WTC11 (cell line): ENCODE data around the gene ARTN. TPM values are rescaled to one million over a fixed set of nuclear protein-coding genes. Genes with fewer than 3 reads are reported as not detected.

ENCODE experiments used
- ATAC-seq: fragments of 200-7000 bp; cut with Tn5 transposase; 2 replicates; pipeline ENCODE4 v1.10.0; 2021; ENCODE audit warnings: mild to moderate bottlenecking, moderate library complexity
- CTCF ChIA-PET: fragments of 300-600 bp; sonication (Branson Sonifier 250); formaldehyde crosslinking; loops from one replicate; lab custom pipeline; 2021; ENCODE audit warnings: antibody characterized with exemption; lab: Charles Lee
- POLR2A ChIA-PET: fragments of 350-600 bp; sonication (Branson Sonifier 250); formaldehyde crosslinking; loops from one replicate; lab custom pipeline; 2021; ENCODE audit warnings: antibody characterized with exemption; lab: Charles Lee
- DNase-seq: peaks from one replicate; pipeline ENCODE4 v3.0.0; 2021; ENCODE audit warnings: low spot score
- H3K27ac Mint-ChIP-seq: 2 replicates; pipeline ENCODE4 v1.8.0; 2021; ENCODE audit warnings: mixed read lengths
- H3K27me3 Mint-ChIP-seq: 2 replicates; pipeline ENCODE4 v1.8.0; 2021; ENCODE audit warnings: low read depth, mild to moderate bottlenecking, moderate library complexity, mixed read lengths
- H3K36me3 Mint-ChIP-seq: 2 replicates; pipeline ENCODE4 v1.8.0; 2021; ENCODE audit warnings: mixed read lengths
- H3K4me1 Mint-ChIP-seq: 2 replicates; pipeline ENCODE4 v1.8.0; 2022; ENCODE audit warnings: mixed read lengths
- H3K4me3 Mint-ChIP-seq: 2 replicates; pipeline ENCODE4 v1.8.0; 2021; ENCODE audit warnings: mild to moderate bottlenecking, moderate library complexity, mixed read lengths
- H3K9me3 Mint-ChIP-seq: 2 replicates; pipeline ENCODE4 v1.8.0; 2021; ENCODE audit warnings: mixed read lengths
- ATF1 ChIP-seq: sonication (generic); formaldehyde crosslinking; IDR thresholded peaks from 2 replicates; pipeline ENCODE4 v1.8.1; 2023; ENCODE audit warnings: mild to moderate bottlenecking, moderate library complexity, missing genetic modification reagents
- CTCF ChIP-seq: fragments of 200-600 bp; IDR thresholded peaks from 2 replicates; pipeline ENCODE4 v1.8.0; 2022; ENCODE audit warnings: antibody characterized with exemption
- ETV6 ChIP-seq: sonication (generic); formaldehyde crosslinking; IDR thresholded peaks from 2 replicates; pipeline ENCODE4 v1.8.1; 2022; ENCODE audit warnings: mild to moderate bottlenecking, missing genetic modification reagents
- FOXJ3 ChIP-seq: sonication (generic); formaldehyde crosslinking; IDR thresholded peaks from 2 replicates; pipeline ENCODE4 v1.9.0; 2021; ENCODE audit warnings: missing genetic modification reagents, mild to moderate bottlenecking, borderline replicate concordance
- GRHL2 ChIP-seq: fragments of 250-450 bp; sonication (Bioruptor Pico); IDR thresholded peaks from 2 replicates; pipeline ENCODE4 v1.8.0; 2022; ENCODE audit warnings: mild to moderate bottlenecking, moderate library complexity; ENCODE audit not compliant: insufficient replicate concordance, severe bottlenecking
- HMGXB4 ChIP-seq: sonication (generic); formaldehyde crosslinking; IDR thresholded peaks from 2 replicates; pipeline ENCODE4 v1.8.1; 2023; ENCODE audit warnings: mild to moderate bottlenecking, moderate library complexity, missing genetic modification reagents
- MYBL2 ChIP-seq: sonication (generic); formaldehyde crosslinking; IDR thresholded peaks from 2 replicates; pipeline ENCODE4 v1.8.1; 2023; ENCODE audit warnings: mild to moderate bottlenecking, moderate library complexity, missing genetic modification reagents
- NFE2L1 ChIP-seq: sonication (generic); formaldehyde crosslinking; IDR thresholded peaks from 2 replicates; pipeline ENCODE4 v1.8.1; 2023; ENCODE audit warnings: missing genetic modification reagents
- RORB ChIP-seq: fragments of 250-450 bp; sonication (Bioruptor Pico); IDR thresholded peaks from 2 replicates; pipeline ENCODE4 v1.9.0; 2021; ENCODE audit warnings: mild to moderate bottlenecking
- TEAD1 ChIP-seq: sonication (generic); formaldehyde crosslinking; IDR thresholded peaks from 2 replicates; pipeline ENCODE4 v1.8.0; 2022; ENCODE audit warnings: mild to moderate bottlenecking, missing genetic modification reagents
- TEAD4 ChIP-seq: sonication (generic); formaldehyde crosslinking; IDR thresholded peaks from 2 replicates; pipeline ENCODE4 v1.8.0; 2022; ENCODE audit warnings: mild to moderate bottlenecking, missing genetic modification reagents
- TP53 ChIP-seq: sonication (generic); formaldehyde crosslinking; IDR thresholded peaks from 2 replicates; pipeline ENCODE4 v1.8.1; 2023; ENCODE audit warnings: mild to moderate bottlenecking, missing genetic modification reagents
- ZNF263 ChIP-seq: sonication (generic); formaldehyde crosslinking; IDR thresholded peaks from 2 replicates; pipeline ENCODE4 v1.8.1; 2022; ENCODE audit warnings: low read depth, mild to moderate bottlenecking, moderate library complexity, missing genetic modification reagents
- ZNF532 ChIP-seq: fragments of 250-450 bp; sonication (Bioruptor Pico); IDR thresholded peaks from 2 replicates; pipeline ENCODE4 v1.9.0; 2021; ENCODE audit warnings: mild to moderate bottlenecking, borderline replicate concordance
- total RNA-seq: library from RNA; stranded (reverse); gene quantifications from 3 replicates; pipeline ENCODE4 v1.2.3, GENCODE V29; 2021
- TF ChIP-seq, protein P1 (sequence below): sonication (generic); formaldehyde crosslinking; IDR thresholded peaks from 2 replicates; pipeline ENCODE4 v1.8.1; 2022; ENCODE audit warnings: mild to moderate bottlenecking, missing genetic modification reagents, moderate library complexity, borderline replicate concordance
- TF ChIP-seq, protein P2 (sequence below): fragments of 250-450 bp; sonication (Bioruptor Pico); IDR thresholded peaks from 2 replicates; pipeline ENCODE4 v1.9.0; 2021; ENCODE audit warnings: mild to moderate bottlenecking

The ARTN gene
- total RNA-seq, 1 experiment from 2014 or later = 28.5 TPM

DNA sequence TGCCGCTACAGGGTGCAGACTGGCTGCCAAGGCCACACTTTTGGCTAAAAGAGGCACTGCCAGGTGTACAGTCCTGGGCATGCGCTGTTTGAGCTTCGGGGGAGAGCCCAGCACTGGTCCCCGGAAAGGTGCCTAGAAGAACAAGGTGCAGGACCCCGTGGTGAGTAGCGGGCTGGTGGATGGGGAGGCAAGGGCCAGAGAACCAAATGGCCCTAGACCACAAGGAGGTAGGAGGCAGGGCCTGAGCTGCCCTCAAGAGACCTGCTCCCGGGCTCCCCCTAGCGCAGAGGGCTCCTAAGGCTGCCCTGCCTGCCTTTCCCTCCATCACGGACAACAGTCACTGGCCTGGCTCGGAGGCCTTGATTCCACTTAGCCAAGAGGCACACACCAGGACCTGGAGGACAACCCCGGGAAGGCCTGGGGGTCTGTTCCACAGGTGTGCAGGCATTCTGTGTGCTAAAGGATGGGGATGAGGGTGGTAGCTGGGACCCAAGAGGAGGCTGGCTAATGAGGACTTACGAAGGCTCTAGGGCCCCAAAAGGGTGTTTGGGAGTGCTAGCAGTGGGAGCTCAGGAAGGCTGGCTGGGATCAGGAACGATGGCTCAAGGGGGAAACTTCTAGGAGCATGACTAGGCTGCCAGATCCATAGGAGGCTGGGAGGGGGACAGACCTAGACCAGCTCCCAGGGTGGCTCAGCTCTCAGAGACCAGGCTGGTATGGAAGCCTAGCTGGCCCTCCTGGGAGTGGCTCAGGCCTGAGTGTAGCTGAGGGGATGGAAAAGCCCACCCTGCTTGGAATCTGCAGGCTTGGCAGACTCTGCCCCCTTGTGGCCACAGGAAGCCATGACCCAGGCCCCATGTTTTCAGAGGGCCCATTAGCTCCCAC, 742 bp downstream of the ARTN start (continued):
- TF ChIP-seq HMGXB4 (no peak), ETV6 (no peak), ZNF263 (CRISPR knock-in tag) (no peak)
- TF ChIP-seq, all 79 proteins: peak for 7

DNA sequence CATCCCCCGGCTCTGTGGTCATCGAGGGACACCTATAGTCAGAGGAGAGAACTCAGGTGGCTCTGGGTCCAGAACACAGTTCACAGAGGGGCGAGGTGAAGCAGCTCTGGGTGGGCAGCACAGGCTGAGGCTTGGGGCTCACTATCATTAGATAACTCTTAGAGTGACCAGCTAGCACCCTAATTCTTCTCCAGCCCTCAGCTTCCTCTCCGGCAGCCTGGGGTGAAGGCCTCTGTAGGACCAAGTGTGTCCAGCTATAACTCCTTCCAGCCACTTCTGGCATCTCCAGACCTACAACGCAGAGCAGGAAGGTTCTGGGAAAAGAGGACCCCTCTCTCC, 1.4 kb downstream of the ARTN start:
- no peaks in the 10 kb centered on the region for H3K9me3 Mint-ChIP-seq
- CTCF ChIA-PET = interaction anchor here (0.6 to 11.9 kb wide), 112 partner anchors 12 to 1088 kb away, joined by 3 to 992 read pairs (median 6); partner anchors contain the start of genes ATP6V0B, B4GALT2, CCDC24 and DPH2
- H3K4me1 Mint-ChIP-seq = peaks cover 55% of the 10 kb centered on the region

GRCh38 chr1:43935711-43936427, 2.3 kb downstream of the ARTN start:
- Mint-ChIP-seq H3K9me3 (no peaks in the 10 kb centered on the region), H3K4me3 (peak overlapping the region; percentile 84), H3K27me3 (peaks cover 8% of the 10 kb centered on the region), H3K4me1 (peaks cover 58% of the 10 kb centered on the region), H3K36me3 (no peaks in the 10 kb centered on the region), H3K27ac (peak overlapping the region; percentile 93)
- ATAC-seq (peak; percentile 9), DNase-seq (peak; percentile 48)
- POLR2A ChIA-PET = interaction anchor here (1.5 to 3.9 kb wide), 3 partner anchors 171 to 286 kb away, joined by 4 to 62 read pairs (median 5); partner anchors contain the start of gene KDM4A
- CTCF ChIA-PET = interaction anchor here (0.9 to 11.9 kb wide), 45 partner anchors 11 to 442 kb away, joined by 3 to 992 read pairs (median 12); partner anchors contain the start of genes ATP6V0B, CCDC24, DPH2 and IPO13
- no peak for TF ChIP-seq GRHL2
- TF ChIP-seq, protein P1, sequence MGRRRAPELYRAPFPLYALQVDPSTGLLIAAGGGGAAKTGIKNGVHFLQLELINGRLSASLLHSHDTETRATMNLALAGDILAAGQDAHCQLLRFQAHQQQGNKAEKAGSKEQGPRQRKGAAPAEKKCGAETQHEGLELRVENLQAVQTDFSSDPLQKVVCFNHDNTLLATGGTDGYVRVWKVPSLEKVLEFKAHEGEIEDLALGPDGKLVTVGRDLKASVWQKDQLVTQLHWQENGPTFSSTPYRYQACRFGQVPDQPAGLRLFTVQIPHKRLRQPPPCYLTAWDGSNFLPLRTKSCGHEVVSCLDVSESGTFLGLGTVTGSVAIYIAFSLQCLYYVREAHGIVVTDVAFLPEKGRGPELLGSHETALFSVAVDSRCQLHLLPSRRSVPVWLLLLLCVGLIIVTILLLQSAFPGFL = no peak
- TF ChIP-seq MYBL2 (CRISPR knock-in tag) = no peak
- no peak for TF ChIP-seq CTCF
- no peak for TF ChIP-seq RORB (CRISPR knock-in tag)
- TF ChIP-seq TP53 = no peak
- no peak for TF ChIP-seq FOXJ3 (CRISPR knock-in tag)
- TF ChIP-seq NFE2L1 (CRISPR knock-in tag) = no peak
- TF ChIP-seq ATF1 (CRISPR knock-in tag) = no peak
- TF ChIP-seq, protein P2, sequence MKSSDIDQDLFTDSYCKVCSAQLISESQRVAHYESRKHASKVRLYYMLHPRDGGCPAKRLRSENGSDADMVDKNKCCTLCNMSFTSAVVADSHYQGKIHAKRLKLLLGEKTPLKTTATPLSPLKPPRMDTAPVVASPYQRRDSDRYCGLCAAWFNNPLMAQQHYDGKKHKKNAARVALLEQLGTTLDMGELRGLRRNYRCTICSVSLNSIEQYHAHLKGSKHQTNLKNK (CRISPR knock-in tag) = no peak

More for the DNA sequence above, 1.4 kb downstream of the ARTN start:
- no peak overlapping the region; the same call in 1 of the 2 replicates for H3K27ac Mint-ChIP-seq
- no peak; the same call in 1 of the 2 replicates for TF ChIP-seq TEAD1 (CRISPR knock-in tag)
- TF ChIP-seq TEAD4 (CRISPR knock-in tag) = no peak
- no peak for TF ChIP-seq ZNF532 (CRISPR knock-in tag)
- DNase-seq (no peak), ATAC-seq (no peak)
- H3K4me3 Mint-ChIP-seq = peak overlapping the region; percentile 84
- H3K27me3 Mint-ChIP-seq = peaks cover 8% of the 10 kb centered on the region
- POLR2A ChIA-PET = interaction anchor here (0.6 to 3.9 kb wide), 14 partner anchors 12 to 987 kb away, joined by 3 to 62 read pairs (median 3); partner anchors contain the start of genes ATP6V0B, IPO13, KDM4A and PTPRF
- H3K36me3 Mint-ChIP-seq = no peaks in the 10 kb centered on the region
